GM23248 (cell line): ENCODE data around the gene SMAD4.

Source experiments
- EZH2 ChIP-seq: fragments of 200-600 bp; sonication (generic); IDR thresholded peaks from 2 replicates; pipeline ENCODE4 v1.6.1; 2018; ENCODE audit warnings: antibody characterized with exemption, mild to moderate bottlenecking; ENCODE audit not compliant: insufficient read depth, poor library complexity, severe bottlenecking
- EZH2phosphoT487 ChIP-seq: fragments of 200-600 bp; sonication (generic); IDR thresholded peaks from 2 replicates; pipeline ENCODE4 v1.6.1; 2018; ENCODE audit warnings: antibody characterized with exemption, moderate library complexity, mild to moderate bottlenecking, low read depth; ENCODE audit not compliant: insufficient read depth

GRCh38 chr18:51009072-51009471 lies 20.9 kb upstream of the SMAD4 start:
- no peak for TF ChIP-seq EZH2
- no peak for TF ChIP-seq EZH2phosphoT487
